Upper lobe of left lung (tissue), 4 donors: ENCODE results near the gene NSD2.

Experiments used
- POLR2AphosphoS5 ChIP-seq, 2 donors: sonication (generic); formaldehyde crosslinking; IDR thresholded peaks; one replicate each; pipeline ENCODE4 v1.5.1; 2017; ENCODE audit warnings: antibody characterized with exemption in 2 of 2
- TF ChIP-seq, protein P1 (sequence below), 6 experiments: fragments of 450-650 bp in 4 of 6; fragments of 200-600 bp in 2 of 6; sonication (generic) in 2 of 6; IDR thresholded peaks; one replicate each; pipeline ENCODE4 v1.5.1; 2016 to 2019; ENCODE audit warnings: antibody characterized with exemption in 6 of 6

- TF ChIP-seq, protein P1, sequence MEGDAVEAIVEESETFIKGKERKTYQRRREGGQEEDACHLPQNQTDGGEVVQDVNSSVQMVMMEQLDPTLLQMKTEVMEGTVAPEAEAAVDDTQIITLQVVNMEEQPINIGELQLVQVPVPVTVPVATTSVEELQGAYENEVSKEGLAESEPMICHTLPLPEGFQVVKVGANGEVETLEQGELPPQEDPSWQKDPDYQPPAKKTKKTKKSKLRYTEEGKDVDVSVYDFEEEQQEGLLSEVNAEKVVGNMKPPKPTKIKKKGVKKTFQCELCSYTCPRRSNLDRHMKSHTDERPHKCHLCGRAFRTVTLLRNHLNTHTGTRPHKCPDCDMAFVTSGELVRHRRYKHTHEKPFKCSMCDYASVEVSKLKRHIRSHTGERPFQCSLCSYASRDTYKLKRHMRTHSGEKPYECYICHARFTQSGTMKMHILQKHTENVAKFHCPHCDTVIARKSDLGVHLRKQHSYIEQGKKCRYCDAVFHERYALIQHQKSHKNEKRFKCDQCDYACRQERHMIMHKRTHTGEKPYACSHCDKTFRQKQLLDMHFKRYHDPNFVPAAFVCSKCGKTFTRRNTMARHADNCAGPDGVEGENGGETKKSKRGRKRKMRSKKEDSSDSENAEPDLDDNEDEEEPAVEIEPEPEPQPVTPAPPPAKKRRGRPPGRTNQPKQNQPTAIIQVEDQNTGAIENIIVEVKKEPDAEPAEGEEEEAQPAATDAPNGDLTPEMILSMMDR (IDR thresholded peaks at IDR 0.05), result no peak
- peak; percentile 20 to 31 for TF ChIP-seq POLR2AphosphoS5 (IDR thresholded peaks at IDR 0.05)
These were observed 2.6 kb downstream of the NSD2 start for GRCh38 chr4:1873776-1874175.
